ENCODE results near the gene TEX44.

GRCh38 chr2:231554748-231555545 is 37.7 kb upstream of the TEX44 start:
- TF ChIP-seq CTCF (IDR thresholded peaks at IDR 0.05) (no peak), POLR2A (IDR thresholded peaks at IDR 0.05) (no peak), POLR2AphosphoS5 (IDR thresholded peaks at IDR 0.05) (no peak)

Measured in suprapubic skin (tissue), 4 donors.